Lower lobe of right lung (tissue), 2 donors: ENCODE measurements around the gene AXDND1. TPM values are rescaled to one million over a fixed set of nuclear protein-coding genes. Genes with fewer than 3 reads are reported as not detected.
"Not testable (repeated sequence)": the region's sequence is repeated elsewhere in the genome, so short reads cannot be mapped to it uniquely, and the experiment has no call there.

Source experiments
- ATAC-seq, 2 donors: fragments of 200-7000 bp; cut with Tn5 transposase; one replicate each; pipeline ENCODE4 v1.9.1; 2020 to 2022; ENCODE audit warnings: mild to moderate bottlenecking in 2 of 2, moderate library complexity in 2 of 2
- DNase-seq: peaks from one replicate; pipeline ENCODE4 v3.0.0-alpha.2; 2020
- H3K27ac ChIP-seq: fragments of 200-600 bp; one replicate; pipeline ENCODE4 v1.8.0; 2022
- H3K27me3 ChIP-seq: fragments of 200-600 bp; one replicate; pipeline ENCODE4 v1.8.0; 2022; ENCODE audit warnings: low read depth
- H3K36me3 ChIP-seq: fragments of 200-600 bp; one replicate; pipeline ENCODE4 v1.8.0; 2022; ENCODE audit warnings: mild to moderate bottlenecking
- H3K4me1 ChIP-seq: fragments of 200-600 bp; one replicate; pipeline ENCODE4 v1.8.0; 2022
- H3K4me3 ChIP-seq: fragments of 200-600 bp; one replicate; pipeline ENCODE4 v1.8.0; 2022; ENCODE audit warnings: mild to moderate bottlenecking
- H3K9me3 ChIP-seq: fragments of 200-600 bp; one replicate; pipeline ENCODE4 v1.8.0; 2022
- intact Hi-C: fragments of 100-400 bp; cut with DNase I; formaldehyde crosslinking; loops from one replicate; pipeline ENCODE4 v1.11.0; 2022
- total RNA-seq: library from RNA; stranded (reverse); fragmentation: NEBNext Ultra II Directional; extraction: Animal tissue kit (Norgen Biotek cat#: 25700); gene quantifications from one replicate; pipeline ENCODE4 v1.2.1, GENCODE V29; 2021
- TF ChIP-seq, protein P1 (sequence below): fragments of 200-600 bp; IDR thresholded peaks from one replicate; pipeline ENCODE4 v1.8.0; 2022; ENCODE audit warnings: antibody characterized with exemption, mild to moderate bottlenecking
- donor health status: DM: no; HTN: yes; CAD: no; lungs with severe emphysema.

The AXDND1 gene
- total RNA-seq, 1 donor from 2014 or later, result 0.59 TPM

GRCh38 chr1:179441501-179441900 lies 75.7 kb downstream of the AXDND1 start:
- Histone ChIP-seq H3K36me3 (no peaks in the 10 kb centered on the region), H3K4me1 (no peaks in the 10 kb centered on the region), H3K4me3 (no peak overlapping the region), H3K9me3 (no peaks in the 10 kb centered on the region), H3K27ac (no peak overlapping the region), H3K27me3 (no peaks in the 10 kb centered on the region)
- ATAC-seq (no peak), DNase-seq (no peak)
- TF ChIP-seq, protein P1, sequence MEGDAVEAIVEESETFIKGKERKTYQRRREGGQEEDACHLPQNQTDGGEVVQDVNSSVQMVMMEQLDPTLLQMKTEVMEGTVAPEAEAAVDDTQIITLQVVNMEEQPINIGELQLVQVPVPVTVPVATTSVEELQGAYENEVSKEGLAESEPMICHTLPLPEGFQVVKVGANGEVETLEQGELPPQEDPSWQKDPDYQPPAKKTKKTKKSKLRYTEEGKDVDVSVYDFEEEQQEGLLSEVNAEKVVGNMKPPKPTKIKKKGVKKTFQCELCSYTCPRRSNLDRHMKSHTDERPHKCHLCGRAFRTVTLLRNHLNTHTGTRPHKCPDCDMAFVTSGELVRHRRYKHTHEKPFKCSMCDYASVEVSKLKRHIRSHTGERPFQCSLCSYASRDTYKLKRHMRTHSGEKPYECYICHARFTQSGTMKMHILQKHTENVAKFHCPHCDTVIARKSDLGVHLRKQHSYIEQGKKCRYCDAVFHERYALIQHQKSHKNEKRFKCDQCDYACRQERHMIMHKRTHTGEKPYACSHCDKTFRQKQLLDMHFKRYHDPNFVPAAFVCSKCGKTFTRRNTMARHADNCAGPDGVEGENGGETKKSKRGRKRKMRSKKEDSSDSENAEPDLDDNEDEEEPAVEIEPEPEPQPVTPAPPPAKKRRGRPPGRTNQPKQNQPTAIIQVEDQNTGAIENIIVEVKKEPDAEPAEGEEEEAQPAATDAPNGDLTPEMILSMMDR, result no peak
- intact Hi-C loops, result no loop called here

DNA sequence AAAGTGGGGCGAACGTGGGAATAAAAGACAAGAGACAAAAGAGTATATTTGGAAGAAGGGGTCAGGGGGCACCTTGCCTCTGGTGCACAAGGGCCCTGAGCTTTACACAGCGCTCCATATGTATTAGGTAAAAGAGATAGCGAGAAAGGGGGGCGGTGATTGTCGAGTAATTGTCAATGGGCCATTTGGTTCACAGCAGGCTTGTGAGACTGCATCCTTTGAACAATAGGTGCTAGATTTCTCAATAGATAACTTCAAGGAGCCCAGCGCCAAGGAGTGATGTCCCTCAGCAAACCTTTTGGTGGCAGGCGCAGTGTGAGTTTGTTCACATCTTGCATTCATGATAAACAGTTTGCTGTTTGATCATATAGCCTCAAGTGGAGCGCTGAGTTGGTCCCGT lies 77.1 kb downstream of the AXDND1 start:
- H3K27me3 ChIP-seq, H3K36me3 ChIP-seq, H3K4me3 ChIP-seq, DNase-seq, H3K27ac ChIP-seq, intact Hi-C loops, H3K4me1 ChIP-seq, ATAC-seq, H3K9me3 ChIP-seq: not testable (repeated sequence)

GRCh38 chr1:179445593-179445992 lies 79.8 kb downstream of the AXDND1 start:
- Histone ChIP-seq H3K27me3 (no peaks in the 10 kb centered on the region), H3K36me3 (no peaks in the 10 kb centered on the region), H3K4me1 (no peaks in the 10 kb centered on the region), H3K9me3 (no peaks in the 10 kb centered on the region), H3K27ac (no peak overlapping the region), H3K4me3 (no peak overlapping the region)
- no peak for DNase-seq
- intact Hi-C loops, result no loop called here
- TF ChIP-seq, protein P1, result no peak
- no peak for ATAC-seq

DNA sequence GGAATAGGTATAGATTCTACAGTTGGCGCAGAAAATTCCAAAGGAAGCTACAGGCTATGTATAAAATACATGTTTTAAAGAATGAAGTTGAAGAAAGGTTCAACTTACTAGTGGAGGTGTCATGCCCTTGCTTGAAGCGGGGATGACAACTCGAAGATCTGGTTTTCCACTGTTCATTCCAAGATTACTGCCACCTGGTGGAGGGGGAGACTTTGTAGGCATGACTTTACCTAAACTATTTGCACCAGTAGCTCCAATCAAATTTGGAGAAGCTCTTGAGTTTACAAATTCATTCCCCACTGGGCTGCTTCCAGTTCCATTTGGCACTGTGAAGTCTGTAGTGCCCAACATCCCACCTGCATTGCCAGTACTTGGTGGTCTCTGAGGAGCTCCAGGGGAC lies 81.7 kb downstream of the AXDND1 start:
- no peak for ATAC-seq
- Histone ChIP-seq H3K27ac (no peak overlapping the region), H3K9me3 (no peaks in the 10 kb centered on the region), H3K4me3 (no peak overlapping the region), H3K27me3 (no peaks in the 10 kb centered on the region), H3K4me1 (no peaks in the 10 kb centered on the region), H3K36me3 (no peaks in the 10 kb centered on the region)
- TF ChIP-seq, protein P1, result no peak
- intact Hi-C loops, result no loop called here
- DNase-seq, result no peak

GRCh38 chr1:179448437-179449149 lies 82.8 kb downstream of the AXDND1 start:
- Histone ChIP-seq H3K4me1 (no peaks in the 10 kb centered on the region), H3K9me3 (no peaks in the 10 kb centered on the region), H3K36me3 (no peaks in the 10 kb centered on the region), H3K4me3 (no peak overlapping the region), H3K27me3 (no peaks in the 10 kb centered on the region), H3K27ac (no peak overlapping the region)
- no peak for DNase-seq
- TF ChIP-seq, protein P1, result no peak
- intact Hi-C loops, result no loop called here
- no peak for ATAC-seq

- H3K9me3 ChIP-seq, H3K27me3 ChIP-seq, H3K4me3 ChIP-seq, H3K4me1 ChIP-seq, intact Hi-C loops, H3K36me3 ChIP-seq, H3K27ac ChIP-seq, ATAC-seq, DNase-seq: not testable (repeated sequence)
Observed at GRCh38 chr1:179459606-179460206, 93.9 kb downstream of the AXDND1 start.

- DNase-seq, intact Hi-C loops, H3K27me3 ChIP-seq, H3K4me3 ChIP-seq, H3K27ac ChIP-seq, H3K9me3 ChIP-seq, H3K36me3 ChIP-seq, H3K4me1 ChIP-seq, ATAC-seq: not testable (repeated sequence)
Observed at GRCh38 chr1:179465661-179466060, 99.9 kb downstream of the AXDND1 start.
